ENCODE measurements around the gene KCNH4. TPM values are rescaled to one million over a fixed set of nuclear protein-coding genes. Genes with fewer than 3 reads are reported as not detected.
A peak's percentile ranks its signal among the peaks of the same experiment; 100 is the strongest.

The KCNH4 gene
- total and polyA plus RNA-seq, 8 donors, result not detected

GRCh38 chr17:42198897-42199296, 18.0 kb upstream of the KCNH4 start:
- TF ChIP-seq EP300 (IDR thresholded peaks at IDR 0.05) (no peak), POLR2AphosphoS5 (IDR thresholded peaks at IDR 0.05) (no peak), CTCF (IDR thresholded peaks at IDR 0.05) (no peak), POLR2A (IDR thresholded peaks at IDR 0.05) (no peak)
- 73 to 82% (median 81%) methylated on average over 4 of the region's 4 CpGs for WGBS, 5 donors
- DNase-seq, result peak in 1 of 2 donors; percentile 35
- no peak overlapping the region for H3K4me3 ChIP-seq
- H3K9me3 ChIP-seq, result no peaks in the 10 kb centered on the region
- H3K4me1 ChIP-seq, result peaks cover 0 to 24% (median 21%) of the 10 kb centered on the region in 4 donors
- peak overlapping the region in 4 of 5 donors; percentile 9 to 61 (median 22) for H3K27ac ChIP-seq
- intact Hi-C loops (cut with DNase I; ENCODE audit: low total_unique reads), result no loop called here
- peaks cover 4 to 51% (median 45%) of the 10 kb centered on the region in 4 donors for H3K36me3 ChIP-seq
- H3K27me3 ChIP-seq, result no peaks in the 10 kb centered on the region

GRCh38 chr17:42197564-42198156, 16.7 kb upstream of the KCNH4 start:
- WGBS, 5 donors, result 93 to 97% (median 94%) methylated on average over 8 of the region's 8 CpGs

GRCh38 chr17:42193969-42194899, 13.3 kb upstream of the KCNH4 start, which contains the start of gene GHDC:
Gene GHDC (minus strand): TSS chr17:42194494. CDS start chr17:42193581, 913 bp downstream.
- Histone ChIP-seq H3K36me3 (peaks cover 0 to 31% (median 17%) of the 10 kb centered on the region in 4 donors), H3K4me3 (peak within 1 kb of the TSS; percentile 55 to 78 (median 70)), H3K9me3 (no peaks in the 10 kb centered on the region), H3K27me3 (no peaks in the 10 kb centered on the region), H3K4me1 (peaks cover 14 to 27% (median 22%) of the 10 kb centered on the region in 4 donors), H3K27ac (peak within 1 kb of the TSS; percentile 86 to 89 (median 87))
- 17 to 24% (median 20%) methylated on average over 21 to 24 of the region's 24 CpGs for WGBS, 5 donors
- DNase-seq, result peak; percentile 86 to 95
- intact Hi-C loops (cut with DNase I; ENCODE audit: low total_unique reads), result no loop called here
- no peak for TF ChIP-seq POLR2A (IDR thresholded peaks at IDR 0.05)
- TF ChIP-seq CTCF (IDR thresholded peaks at IDR 0.05), result peak in 1 of 7 experiments; percentile 26
- TF ChIP-seq POLR2AphosphoS5 (IDR thresholded peaks at IDR 0.05), result peak in 1 of 3 donors; percentile 66
- no peak for TF ChIP-seq EP300 (IDR thresholded peaks at IDR 0.05)

More at GRCh38 chr17:42197564-42198156, 16.7 kb upstream of the KCNH4 start:
- Histone ChIP-seq H3K36me3 (peaks cover 0 to 41% (median 33%) of the 10 kb centered on the region in 4 donors), H3K4me1 (peaks cover 12 to 36% (median 33%) of the 10 kb centered on the region in 4 donors), H3K9me3 (no peaks in the 10 kb centered on the region), H3K4me3 (no peak overlapping the region), H3K27ac (no peak overlapping the region), H3K27me3 (no peaks in the 10 kb centered on the region)
- no peak for DNase-seq
- intact Hi-C loops (cut with DNase I; ENCODE audit: low total_unique reads), result no loop called here
- TF ChIP-seq EP300 (IDR thresholded peaks at IDR 0.05), result no peak
- no peak for TF ChIP-seq CTCF (IDR thresholded peaks at IDR 0.05)
- TF ChIP-seq POLR2A (IDR thresholded peaks at IDR 0.05), result no peak
- no peak for TF ChIP-seq POLR2AphosphoS5 (IDR thresholded peaks at IDR 0.05)
